Vagina (tissue), 2 donors: ENCODE data around the gene TBC1D4.

ENCODE experiments used
- POLR2A ChIP-seq, 2 donors: fragments of 450-650 bp; IDR thresholded peaks; one replicate each; pipeline ENCODE4 v1.6.1; 2017; ENCODE audit warnings: antibody characterized with exemption in 2 of 2, mild to moderate bottlenecking in 2 of 2, moderate library complexity in 2 of 2
- POLR2AphosphoS5 ChIP-seq, 2 donors: sonication (generic); formaldehyde crosslinking; IDR thresholded peaks; one replicate each; pipeline ENCODE4 v1.9.0; 2017; ENCODE audit warnings: antibody characterized with exemption in 2 of 2, mild to moderate bottlenecking in 2 of 2, low read depth in 1 of 2; ENCODE audit not compliant: insufficient read depth in 1 of 2
- TF ChIP-seq, protein P1 (sequence below), 3 experiments: fragments of 450-650 bp in 2 of 3; fragments of 200-600 bp in 1 of 3; sonication (generic) in 1 of 3; IDR thresholded peaks; one replicate each; pipeline ENCODE4 v1.5.1; 2017 to 2019; ENCODE audit warnings: antibody characterized with exemption in 3 of 3, mild to moderate bottlenecking in 2 of 3, moderate library complexity in 2 of 3

DNA sequence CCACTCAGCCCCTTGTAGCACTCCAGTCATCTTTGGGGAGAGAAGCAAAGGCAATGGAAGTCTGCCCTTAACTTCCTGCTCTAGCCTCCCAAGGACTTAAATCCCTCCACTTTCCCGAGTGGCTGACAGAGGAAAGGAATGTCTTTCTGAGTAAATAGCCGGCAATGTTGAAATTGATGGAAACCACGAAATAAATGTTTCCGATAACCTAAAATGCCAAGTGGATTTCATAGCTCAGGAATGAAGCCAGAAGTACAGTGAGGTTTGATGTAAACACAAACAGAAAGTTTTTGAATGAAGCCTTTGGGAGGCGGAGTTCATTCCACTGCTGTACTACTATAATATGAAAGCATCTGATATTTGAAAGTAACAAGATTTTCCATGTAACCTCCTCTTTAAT, 14.0 kb upstream of the TBC1D4 start:
- no peak for TF ChIP-seq POLR2AphosphoS5 (IDR thresholded peaks at IDR 0.05; ENCODE audit: insufficient read depth in 1 of 2, low read depth in 1 of 2)
- TF ChIP-seq, protein P1, sequence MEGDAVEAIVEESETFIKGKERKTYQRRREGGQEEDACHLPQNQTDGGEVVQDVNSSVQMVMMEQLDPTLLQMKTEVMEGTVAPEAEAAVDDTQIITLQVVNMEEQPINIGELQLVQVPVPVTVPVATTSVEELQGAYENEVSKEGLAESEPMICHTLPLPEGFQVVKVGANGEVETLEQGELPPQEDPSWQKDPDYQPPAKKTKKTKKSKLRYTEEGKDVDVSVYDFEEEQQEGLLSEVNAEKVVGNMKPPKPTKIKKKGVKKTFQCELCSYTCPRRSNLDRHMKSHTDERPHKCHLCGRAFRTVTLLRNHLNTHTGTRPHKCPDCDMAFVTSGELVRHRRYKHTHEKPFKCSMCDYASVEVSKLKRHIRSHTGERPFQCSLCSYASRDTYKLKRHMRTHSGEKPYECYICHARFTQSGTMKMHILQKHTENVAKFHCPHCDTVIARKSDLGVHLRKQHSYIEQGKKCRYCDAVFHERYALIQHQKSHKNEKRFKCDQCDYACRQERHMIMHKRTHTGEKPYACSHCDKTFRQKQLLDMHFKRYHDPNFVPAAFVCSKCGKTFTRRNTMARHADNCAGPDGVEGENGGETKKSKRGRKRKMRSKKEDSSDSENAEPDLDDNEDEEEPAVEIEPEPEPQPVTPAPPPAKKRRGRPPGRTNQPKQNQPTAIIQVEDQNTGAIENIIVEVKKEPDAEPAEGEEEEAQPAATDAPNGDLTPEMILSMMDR (IDR thresholded peaks at IDR 0.05), result no peak
- TF ChIP-seq POLR2A (IDR thresholded peaks at IDR 0.05), result no peak
